NOMO-1 (cell line): ENCODE data around the gene TTLL3.
"Not testable (repeated sequence)": the region's sequence is repeated elsewhere in the genome, so short reads cannot be mapped to it uniquely, and the experiment has no call there.

Experiments
- DNase-seq, 2 experiments: peaks; one replicate each; lab custom pipeline; 2025; ENCODE audit not compliant: unreplicated experiment in 2 of 2; lab: John Stamatoyannopoulos, UW

TTLL3 gene

GRCh38 chr3:9834520-9835380 lies 24.7 kb downstream of the TTLL3 start:
- DNase-seq: no peak

GRCh38 chr3:9837701-9838582 lies 27.9 kb downstream of the TTLL3 start:
- no peak for DNase-seq

- no peak for DNase-seq
These were observed 28.8 kb downstream of the TTLL3 start for GRCh38 chr3:9838856-9839255.

GRCh38 chr3:9841015-9841414 lies 31.0 kb downstream of the TTLL3 start:
- DNase-seq: no peak

GRCh38 chr3:9843715-9844438 lies 33.8 kb downstream of the TTLL3 start, which contains the start of gene RPUSD3:
TSS of gene RPUSD3 (minus strand) at chr3:9844008. CDS start at chr3:9843990, 18 bp downstream.
- DNase-seq: peak; percentile 88 to 90

DNA sequence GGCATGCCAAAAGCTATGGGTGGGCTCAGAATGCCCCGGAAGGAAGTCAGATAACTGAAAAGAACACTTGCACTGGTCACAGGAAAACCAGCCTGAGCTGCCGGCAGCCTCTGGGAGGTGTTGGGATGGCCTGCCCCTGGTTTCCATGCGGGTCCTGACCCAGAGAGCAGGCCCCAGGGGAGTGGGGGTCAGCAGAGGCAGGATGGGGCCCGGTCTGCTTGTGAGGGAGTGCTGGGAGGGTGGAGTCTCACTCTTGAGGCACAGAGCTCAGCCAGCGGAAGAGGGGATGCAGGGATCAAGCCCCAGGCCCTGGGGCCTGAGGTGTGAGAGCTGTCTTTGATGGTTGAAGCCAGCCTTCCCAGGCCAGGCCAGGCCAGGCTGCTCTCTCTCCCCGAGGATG lies 36.2 kb downstream of the TTLL3 start:
- no peak for DNase-seq

DNA sequence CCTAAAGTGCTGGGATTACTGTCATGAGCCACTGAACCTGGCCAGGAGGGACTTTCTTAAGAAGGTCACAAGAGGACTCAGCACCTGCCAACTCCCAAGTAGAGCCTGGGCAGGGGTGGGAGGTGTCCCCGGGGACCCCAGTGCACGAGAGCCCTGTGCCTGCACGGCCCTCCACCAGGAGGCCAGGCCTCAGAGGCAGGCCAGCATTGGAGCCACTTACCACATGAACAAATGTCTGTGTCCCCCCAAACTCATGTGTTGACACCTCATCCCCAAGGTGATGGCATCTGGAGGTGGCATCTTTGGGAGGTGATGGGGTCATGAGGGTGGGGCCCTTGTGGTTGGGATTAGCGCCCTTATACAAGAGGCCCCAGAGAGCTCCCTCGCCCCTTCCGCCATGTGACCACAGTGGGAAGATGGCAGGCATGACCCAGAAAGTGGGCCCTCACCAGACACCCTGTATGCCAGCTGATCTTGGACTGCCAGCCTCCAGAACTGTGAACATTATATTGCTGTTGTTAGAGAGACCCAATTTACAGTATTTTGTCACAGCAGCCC lies 36.9 kb downstream of the TTLL3 start:
- no peak for DNase-seq

DNA sequence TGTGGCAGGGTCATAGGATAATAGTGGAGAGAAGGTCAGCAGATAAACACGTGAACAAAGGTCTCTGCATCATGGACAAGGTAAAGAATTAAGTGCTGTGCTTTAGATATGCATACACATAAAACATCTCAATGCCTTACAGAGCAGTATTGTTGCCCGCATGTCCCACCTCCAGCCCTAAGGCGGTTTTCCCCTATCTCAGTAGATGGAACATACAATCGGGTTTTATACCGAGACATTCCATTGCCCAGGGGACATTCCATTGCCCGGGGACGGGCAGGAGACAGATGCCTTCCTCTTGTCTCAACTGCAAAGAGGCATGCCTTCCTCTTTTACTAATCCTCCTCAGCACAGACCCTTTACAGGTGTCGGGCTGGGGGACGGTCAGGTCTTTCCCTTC lies 37.8 kb downstream of the TTLL3 start:
- not testable (repeated sequence) for DNase-seq

GRCh38 chr3:9848860-9849259 lies 38.8 kb downstream of the TTLL3 start:
- peak; percentile 10 to 19 for DNase-seq

- not testable (repeated sequence) for DNase-seq
These were observed 41.3 kb downstream of the TTLL3 start for GRCh38 chr3:9851383-9851782.

DNA sequence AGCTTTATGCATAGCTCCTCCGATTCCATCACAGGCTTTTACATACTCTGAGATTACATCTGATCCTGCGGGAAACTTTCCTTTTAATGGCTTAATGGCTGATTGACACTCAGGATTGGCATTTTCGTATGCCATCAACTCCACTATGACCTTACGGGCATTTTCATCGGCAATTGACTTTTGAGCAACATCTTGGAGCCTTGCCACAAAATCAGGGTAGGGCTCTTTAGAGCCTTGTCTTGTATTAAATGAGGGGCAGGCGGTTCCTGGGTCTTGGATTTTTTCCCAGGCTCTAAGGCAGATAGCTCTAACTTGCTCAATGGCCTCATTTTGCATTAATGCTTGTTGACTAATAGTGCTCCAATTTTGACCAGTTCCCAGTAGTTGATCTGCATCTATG lies 41.9 kb downstream of the TTLL3 start:
- not testable (repeated sequence) for DNase-seq

- no peak for DNase-seq
These were observed 42.5 kb downstream of the TTLL3 start for GRCh38 chr3:9852528-9852927.

DNA sequence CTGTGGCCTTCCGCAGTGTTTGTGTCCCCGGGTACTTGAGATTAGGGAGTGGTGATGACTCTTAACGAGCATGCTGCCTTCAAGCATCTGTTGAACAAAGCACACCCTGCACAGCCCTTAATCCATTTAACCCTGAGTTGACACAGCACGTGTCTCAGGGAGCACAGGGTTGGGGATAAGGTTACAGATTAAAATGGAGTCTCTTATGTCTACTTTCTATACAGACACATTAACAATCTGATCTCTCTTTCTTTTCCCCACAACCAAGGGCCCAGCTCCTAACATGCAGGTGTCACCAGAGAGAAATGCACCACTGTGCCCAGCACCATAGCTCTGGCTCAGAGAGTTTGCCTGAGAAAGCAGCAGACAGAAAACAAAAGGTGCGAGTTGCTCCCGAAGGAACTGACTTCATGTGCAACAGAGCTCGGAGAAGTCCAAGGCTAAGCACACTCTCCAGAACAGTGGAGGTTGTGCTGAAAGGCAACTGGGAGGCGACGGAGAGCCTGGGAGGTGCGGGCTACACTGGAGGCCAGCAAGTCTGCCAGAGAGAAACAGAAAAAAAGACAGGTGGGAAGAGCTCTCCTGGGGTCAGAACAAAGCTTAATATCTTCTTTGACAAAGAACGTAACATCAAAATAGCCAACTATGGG lies 44.4 kb downstream of the TTLL3 start:
- not testable (repeated sequence) for DNase-seq

- DNase-seq: no peak
These were observed 45.5 kb downstream of the TTLL3 start for GRCh38 chr3:9855594-9855993.

DNA sequence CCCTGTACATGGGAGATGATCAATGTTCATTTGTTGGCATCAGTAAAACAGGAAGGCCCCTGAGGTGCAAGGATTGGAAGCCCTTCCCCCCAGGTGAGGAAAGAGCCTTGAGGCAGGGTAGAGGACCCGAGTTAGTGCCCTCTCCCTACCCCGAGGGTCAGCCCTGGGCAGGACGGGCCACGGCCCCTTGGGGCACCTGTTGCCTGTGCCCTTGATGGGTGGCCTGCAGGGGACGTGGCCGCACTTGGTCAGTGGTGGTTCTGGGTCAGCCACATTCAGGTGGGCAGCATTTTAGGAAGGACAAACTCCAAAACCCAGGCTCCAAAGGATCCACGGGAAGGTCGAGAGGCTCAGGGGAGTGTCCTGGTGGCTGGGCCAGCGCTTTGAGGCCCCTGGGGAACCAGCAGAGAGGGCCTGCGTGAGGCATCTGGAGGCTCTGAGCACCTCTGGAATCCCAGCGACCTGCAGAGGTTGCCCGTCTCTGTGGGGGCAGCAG lies 49.5 kb downstream of the TTLL3 start:
- no peak for DNase-seq

DNA sequence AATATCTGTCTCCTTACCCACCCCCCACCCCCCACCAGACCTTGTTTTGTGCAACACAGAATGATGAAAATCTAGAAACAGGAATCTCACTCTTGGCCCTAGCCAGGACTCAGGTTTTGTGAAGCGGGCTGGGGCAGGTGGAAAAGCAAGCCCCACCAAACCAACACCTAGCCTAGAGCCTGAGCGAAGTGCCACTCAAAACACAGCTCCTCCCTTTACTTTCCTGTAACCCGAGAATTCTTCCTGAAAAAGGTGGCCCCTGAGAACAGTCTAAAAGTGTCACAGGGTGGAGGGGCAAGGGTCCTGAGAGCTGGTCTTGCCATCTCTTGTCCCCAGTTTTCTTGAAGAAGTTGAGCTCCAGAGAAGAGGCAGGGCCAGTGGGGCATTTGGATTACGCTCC lies 51.1 kb downstream of the TTLL3 start:
- no peak for DNase-seq

GRCh38 chr3:9861626-9862130 lies 51.6 kb downstream of the TTLL3 start:
- no peak for DNase-seq

DNA sequence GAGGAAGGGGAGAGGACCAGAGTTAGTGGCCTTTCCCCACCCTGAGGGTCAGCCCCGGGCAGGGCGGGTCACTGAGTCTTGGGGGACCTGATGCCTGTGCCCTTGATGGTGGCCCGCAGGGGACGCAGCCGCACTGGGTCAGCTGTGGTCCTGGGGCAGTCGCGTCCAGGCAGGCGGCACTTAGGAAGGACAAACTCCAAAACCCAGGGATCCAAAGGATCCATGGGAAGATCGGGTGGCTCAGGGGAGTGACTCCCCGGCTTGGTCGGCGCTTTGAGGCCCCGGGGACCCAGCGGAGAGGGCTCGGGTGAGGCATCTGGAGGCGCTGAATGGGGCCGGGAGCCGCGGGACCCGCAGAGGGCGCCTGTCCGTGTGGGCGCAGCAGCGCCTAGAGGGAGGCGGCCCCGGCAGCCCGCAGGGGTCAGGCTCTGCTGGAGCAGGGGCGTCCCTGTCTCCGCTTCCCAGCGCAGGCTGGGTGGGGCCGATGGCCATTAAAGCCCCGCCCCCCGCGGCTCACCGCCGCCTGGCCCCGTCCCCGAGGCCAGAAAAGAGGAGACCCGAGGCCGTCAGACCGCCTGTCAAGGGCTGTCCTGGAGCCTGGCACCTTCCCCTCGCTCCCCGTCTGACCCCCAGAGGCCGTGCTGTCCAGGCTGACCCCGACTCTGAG lies 52.5 kb downstream of the TTLL3 start:
- DNase-seq: peak in 1 of 2 experiments; percentile 24
